ENCODE data around the gene CC2D2A. TPM values are rescaled to one million over a fixed set of nuclear protein-coding genes. Genes with fewer than 3 reads are reported as not detected.

Gene CC2D2A
- total and polyA plus RNA-seq, 2 experiments from 2014 or later: 13.9 to 15.8 TPM

GRCh38 chr4:15638418-15638817 is 168.7 kb downstream of the CC2D2A start (continued):
- TF ChIP-seq ZNF462 (CRISPR knock-in tag; IDR thresholded peaks at IDR 0.05) (no peak), CREB1 (CRISPR knock-in tag; IDR thresholded peaks at IDR 0.05; ENCODE audit: low read depth) (no peak), NANOG (IDR thresholded peaks at IDR 0.05; ENCODE audit: borderline replicate concordance) (no peak), REST (IDR thresholded peaks at IDR 0.05; ENCODE audit: unreplicated experiment) (no peak)

- no peaks in the 10 kb centered on the region for H3K9me3 Mint-ChIP-seq
- no peak overlapping the region for H3K4me2 ChIP-seq
- H3K4me3 Mint-ChIP-seq: no peak overlapping the region
- H3K4me1 ChIP-seq (ENCODE audit: insufficient read depth): peaks cover 11% of the 10 kb centered on the region; the same call in 1 of the 2 replicates
- TF ChIP-seq ZNF114 (CRISPR knock-in tag; IDR thresholded peaks at IDR 0.05): no peak
- no peak for TF ChIP-seq POLR2AphosphoS5 (IDR thresholded peaks at IDR 0.05; ENCODE audit: low read depth)
- no peak for TF ChIP-seq CREB1 (CRISPR knock-in tag; IDR thresholded peaks at IDR 0.05; ENCODE audit: low read depth)
- peaks cover 5% of the 10 kb centered on the region; the same call in 1 of the 2 replicates for H4K20me1 ChIP-seq (replicated peaks; ENCODE audit: insufficient read depth)
- H3K79me2 ChIP-seq (replicated peaks; ENCODE audit: insufficient read depth): peaks cover 98% of the 10 kb centered on the region
- no peak overlapping the region for H2AFZ ChIP-seq
- no peak overlapping the region for H3K27ac Mint-ChIP-seq
- H3K36me3 Mint-ChIP-seq (ENCODE audit: low read depth): no peaks in the 10 kb centered on the region
- DNase-seq (ENCODE audit: low spot score) (no peak), ATAC-seq (no peak)
- no peaks in the 10 kb centered on the region for H3K36me3 ChIP-seq (ENCODE audit: insufficient read depth)
- H3K9me2 ChIP-seq (ENCODE audit: insufficient read depth): no peaks in the 10 kb centered on the region
- no peak overlapping the region for H3K4me3 ChIP-seq
- peaks cover 2% of the 10 kb centered on the region for H3K27me3 Mint-ChIP-seq (ENCODE audit: insufficient read depth, low read depth, poor library complexity)
- H3K27me3 ChIP-seq (ENCODE audit: insufficient read depth): no peaks in the 10 kb centered on the region
- H3K4me1 Mint-ChIP-seq: peaks cover 21% of the 10 kb centered on the region
- no peak overlapping the region for H3K27ac ChIP-seq (ENCODE audit: low read depth)
- no peaks in the 10 kb centered on the region for H3F3A ChIP-seq (replicated peaks; ENCODE audit: low read depth)
Observed at GRCh38 chr4:15648600-15648999, 178.9 kb downstream of the CC2D2A start.
